ENCODE results near the gene EMP1. TPM values are rescaled to one million over a fixed set of nuclear protein-coding genes. Genes with fewer than 3 reads are reported as not detected.
"Not testable (repeated sequence)": the region's sequence is repeated elsewhere in the genome, so short reads cannot be mapped to it uniquely, and the experiment has no call there.

EMP1 gene
- total RNA-seq, 4 donors from 2014 or later = 43.2 to 837 (median 738) TPM

GRCh38 chr12:13257356-13257875 lies 60.9 kb downstream of the EMP1 start:
- TF ChIP-seq EP300 (IDR thresholded peaks at IDR 0.05; ENCODE audit: low read depth) (no peak), POLR2A (IDR thresholded peaks at IDR 0.05) (no peak), POLR2AphosphoS5 (IDR thresholded peaks at IDR 0.05) (no peak), CTCF (IDR thresholded peaks at IDR 0.05) (no peak)
- no peak for DNase-seq
- Histone ChIP-seq H3K27me3 (no peaks in the 10 kb centered on the region), H3K9me3 (no peaks in the 10 kb centered on the region), H3K27ac (no peak overlapping the region), H3K4me1 (peaks cover 0 to 10% (median 3%) of the 10 kb centered on the region in 4 donors), H3K36me3 (no peaks in the 10 kb centered on the region), H3K4me3 (no peak overlapping the region)
- in situ Hi-C loops (cut with MboI; ENCODE audit: low pct_ligation_motif_present in 1 of 4, low pct_unique_long_range_greater_than_20kb in 1 of 4, low sequenced_read_pairs in 3 of 4) (loop anchor here in 1 of 4 donors (25.0 kb wide), 1 partner anchor 905 kb away; no protein-coding TSS in a partner anchor), intact Hi-C loops (cut with DNase I; ENCODE audit: low total_unique reads) (no loop called here)
- 60 to 72% methylated on average over 3 of the region's 3 CpGs for WGBS, 2 donors (ENCODE audit: low coverage in 1 of 2)

- Histone ChIP-seq H3K36me3 (no peaks in the 10 kb centered on the region), H3K4me1 (peaks cover 0 to 10% (median 3%) of the 10 kb centered on the region in 4 donors), H3K27ac (no peak overlapping the region), H3K9me3 (no peaks in the 10 kb centered on the region), H3K27me3 (no peaks in the 10 kb centered on the region), H3K4me3 (no peak overlapping the region)
- in situ Hi-C loops (cut with MboI; ENCODE audit: low pct_ligation_motif_present in 1 of 4, low pct_unique_long_range_greater_than_20kb in 1 of 4, low sequenced_read_pairs in 3 of 4) (loop anchor here in 1 of 4 donors (25.0 kb wide), 1 partner anchor 904 kb away; no protein-coding TSS in a partner anchor), intact Hi-C loops (cut with DNase I; ENCODE audit: low total_unique reads) (no loop called here)
- no peak for TF ChIP-seq EP300 (IDR thresholded peaks at IDR 0.05; ENCODE audit: low read depth)
- TF ChIP-seq POLR2A (IDR thresholded peaks at IDR 0.05) = no peak
- no peak for TF ChIP-seq POLR2AphosphoS5 (IDR thresholded peaks at IDR 0.05)
- no peak for TF ChIP-seq CTCF (IDR thresholded peaks at IDR 0.05)
- 55% methylated on average over 3 of the region's 3 CpGs; no CpG with 5 or more reads in 1 of the 2 donors for WGBS, 2 donors (ENCODE audit: low coverage in 1 of 2)
- DNase-seq = no peak
These were observed 61.7 kb downstream of the EMP1 start for GRCh38 chr12:13258197-13258596.

- in situ Hi-C loops (cut with MboI; ENCODE audit: low pct_ligation_motif_present in 1 of 4, low pct_unique_long_range_greater_than_20kb in 1 of 4, low sequenced_read_pairs in 3 of 4) = loop anchor here in 1 of 4 donors (25.0 kb wide), 1 partner anchor 904 kb away; no protein-coding TSS in a partner anchor
- H3K4me1 ChIP-seq = peaks cover 0 to 10% (median 3%) of the 10 kb centered on the region in 4 donors
- no peak overlapping the region for H3K27ac ChIP-seq
- TF ChIP-seq CTCF (IDR thresholded peaks at IDR 0.05) (no peak), POLR2AphosphoS5 (IDR thresholded peaks at IDR 0.05) (no peak), POLR2A (IDR thresholded peaks at IDR 0.05) (no peak), EP300 (IDR thresholded peaks at IDR 0.05; ENCODE audit: low read depth) (no peak)
- no peaks in the 10 kb centered on the region for H3K9me3 ChIP-seq
- H3K27me3 ChIP-seq = no peaks in the 10 kb centered on the region
- no peak for DNase-seq
- H3K36me3 ChIP-seq = no peaks in the 10 kb centered on the region
- H3K4me3 ChIP-seq = no peak overlapping the region
- intact Hi-C loops (cut with DNase I; ENCODE audit: low total_unique reads) = no loop called here
- 51 to 53% methylated on average over 2 to 3 of the region's 3 CpGs for WGBS, 2 donors (ENCODE audit: low coverage in 1 of 2)
These were observed 62.2 kb downstream of the EMP1 start for GRCh38 chr12:13258717-13259119.

- H3K27me3 ChIP-seq; H3K36me3 ChIP-seq; H3K27ac ChIP-seq; H3K4me3 ChIP-seq; intact Hi-C loops (cut with DNase I; ENCODE audit: low total_unique reads); H3K9me3 ChIP-seq; DNase-seq: not testable (repeated sequence)
- in situ Hi-C loops (cut with MboI; ENCODE audit: low pct_ligation_motif_present in 1 of 4, low pct_unique_long_range_greater_than_20kb in 1 of 4, low sequenced_read_pairs in 3 of 4) = loop anchor here in 1 of 4 donors (25.0 kb wide), 1 partner anchor 903 kb away; no protein-coding TSS in a partner anchor
- WGBS, 2 donors (ENCODE audit: low coverage in 1 of 2) = 82 to 93% methylated on average over 7 of the region's 7 CpGs
- H3K4me1 ChIP-seq = peaks cover 0 to 10% (median 3%) of the 10 kb centered on the region in 4 donors
These were observed 63.1 kb downstream of the EMP1 start for GRCh38 chr12:13259625-13260024.

GRCh38 chr12:13267826-13268225 lies 71.3 kb downstream of the EMP1 start:
- H3K36me3 ChIP-seq; H3K4me3 ChIP-seq; DNase-seq; H3K4me1 ChIP-seq; H3K27me3 ChIP-seq; H3K27ac ChIP-seq; intact Hi-C loops (cut with DNase I; ENCODE audit: low total_unique reads); H3K9me3 ChIP-seq: not testable (repeated sequence)
- 71 to 77% methylated on average over 1 to 3 of the region's 3 CpGs for WGBS, 2 donors (ENCODE audit: low coverage in 1 of 2)
- in situ Hi-C loops (cut with MboI; ENCODE audit: low pct_ligation_motif_present in 1 of 4, low pct_unique_long_range_greater_than_20kb in 1 of 4, low sequenced_read_pairs in 3 of 4) = loop anchor here in 1 of 4 donors (25.0 kb wide), 1 partner anchor 894 kb away; no protein-coding TSS in a partner anchor

All from transverse colon (tissue), 4 donors.